T-helper 17 cell (primary cell): ENCODE measurements around the gene FAM53A. TPM values are rescaled to one million over a fixed set of nuclear protein-coding genes. Genes with fewer than 3 reads are reported as not detected.

Source experiments
- ATAC-seq: fragments of 150-1000 bp; cut with Tn5 transposase; 2 replicates; pipeline ENCODE4 v1.10.0; 2021; ENCODE audit warnings: mild to moderate bottlenecking, moderate library complexity
- DNase-seq, 3 donors: peaks; one replicate each; pipeline versions ENCODE4 v3.0.0 to v3.0.0-alpha.2; 2020 to 2021
- H3K9me3 ChIP-seq: one replicate; pipeline ENCODE4 v1.7.0; 2013; ENCODE audit warnings: low read length, mild to moderate bottlenecking; ENCODE audit not compliant: control insufficient read depth, poor library complexity, severe bottlenecking
- H3K27ac Mint-ChIP-seq: one replicate; pipeline ENCODE4 v1.8.0; 2022; ENCODE audit warnings: mild to moderate bottlenecking, moderate library complexity, mixed read lengths
- H3K27me3 Mint-ChIP-seq: one replicate; pipeline ENCODE4 v1.8.0; 2022; ENCODE audit warnings: mixed read lengths
- H3K36me3 Mint-ChIP-seq: one replicate; pipeline ENCODE4 v1.8.0; 2022; ENCODE audit warnings: low read depth, mixed read lengths
- H3K4me1 Mint-ChIP-seq: one replicate; pipeline ENCODE4 v1.8.0; 2022; ENCODE audit warnings: mild to moderate bottlenecking, mixed read lengths
- H3K4me3 Mint-ChIP-seq: one replicate; pipeline ENCODE4 v1.8.0; 2022; ENCODE audit warnings: mild to moderate bottlenecking, moderate library complexity, mixed read lengths
- total RNA-seq, 4 donors: library from RNA in 2 of 4; stranded (reverse) in 2 of 4; gene quantifications; one replicate each; pipeline ENCODE4 v1.2.3 and lab custom pipeline; 2022 to 2026

The FAM53A gene
- total RNA-seq, 2 donors from 2014 or later: 2.4 to 3.1 TPM

- H3K27me3 Mint-ChIP-seq: peaks cover 13% of the 10 kb centered on the region
- no peaks in the 10 kb centered on the region for H3K36me3 Mint-ChIP-seq
- no peaks in the 10 kb centered on the region for H3K9me3 ChIP-seq
- ATAC-seq: no peak
- no peak for DNase-seq
- H3K4me3 Mint-ChIP-seq: no peak overlapping the region
- H3K4me1 Mint-ChIP-seq: no peaks in the 10 kb centered on the region
- no peak overlapping the region for H3K27ac Mint-ChIP-seq
These were observed 53.0 kb downstream of the FAM53A start for GRCh38 chr4:1631136-1631535.

GRCh38 chr4:1630266-1630665 lies 53.8 kb downstream of the FAM53A start:
- DNase-seq: no peak

GRCh38 chr4:1629699-1630083 lies 54.4 kb downstream of the FAM53A start:
- Mint-ChIP-seq H3K36me3 (no peaks in the 10 kb centered on the region), H3K4me3 (no peak overlapping the region), H3K27ac (no peak overlapping the region), H3K27me3 (peaks cover 13% of the 10 kb centered on the region), H3K4me1 (no peaks in the 10 kb centered on the region)
- ATAC-seq (no peak), DNase-seq (no peak)
- H3K9me3 ChIP-seq: no peaks in the 10 kb centered on the region

More at GRCh38 chr4:1630266-1630665, 53.8 kb downstream of the FAM53A start:
- H3K4me1 Mint-ChIP-seq: no peaks in the 10 kb centered on the region
- H3K36me3 Mint-ChIP-seq: no peaks in the 10 kb centered on the region
- H3K27ac Mint-ChIP-seq: no peak overlapping the region
- H3K9me3 ChIP-seq: no peaks in the 10 kb centered on the region
- no peak overlapping the region for H3K4me3 Mint-ChIP-seq
- ATAC-seq: no peak
- peaks cover 13% of the 10 kb centered on the region for H3K27me3 Mint-ChIP-seq

GRCh38 chr4:1628892-1629698 lies 55.0 kb downstream of the FAM53A start:
- peak; percentile 50 to 64 (median 60) for DNase-seq
- no peaks in the 10 kb centered on the region for H3K9me3 ChIP-seq
- H3K27me3 Mint-ChIP-seq: peaks cover 13% of the 10 kb centered on the region
- no peaks in the 10 kb centered on the region for H3K36me3 Mint-ChIP-seq
- H3K4me3 Mint-ChIP-seq: no peak overlapping the region
- H3K4me1 Mint-ChIP-seq: no peaks in the 10 kb centered on the region
- H3K27ac Mint-ChIP-seq: no peak overlapping the region
- peak; percentile 84 for ATAC-seq

GRCh38 chr4:1627417-1628313 lies 56.4 kb downstream of the FAM53A start:
- Mint-ChIP-seq H3K27me3 (peaks cover 5% of the 10 kb centered on the region), H3K27ac (no peak overlapping the region), H3K4me1 (no peaks in the 10 kb centered on the region), H3K36me3 (no peaks in the 10 kb centered on the region), H3K4me3 (no peak overlapping the region)
- H3K9me3 ChIP-seq: no peaks in the 10 kb centered on the region
- DNase-seq (no peak), ATAC-seq (no peak)

GRCh38 chr4:1626941-1627340 lies 57.2 kb downstream of the FAM53A start:
- Mint-ChIP-seq H3K27ac (no peak overlapping the region), H3K27me3 (no peaks in the 10 kb centered on the region), H3K36me3 (no peaks in the 10 kb centered on the region), H3K4me1 (no peaks in the 10 kb centered on the region), H3K4me3 (no peak overlapping the region)
- no peak for ATAC-seq
- DNase-seq: no peak
- no peaks in the 10 kb centered on the region for H3K9me3 ChIP-seq

- no peaks in the 10 kb centered on the region for H3K36me3 Mint-ChIP-seq
- no peak overlapping the region for H3K27ac Mint-ChIP-seq
- no peaks in the 10 kb centered on the region for H3K4me1 Mint-ChIP-seq
- no peaks in the 10 kb centered on the region for H3K9me3 ChIP-seq
- ATAC-seq: no peak
- no peaks in the 10 kb centered on the region for H3K27me3 Mint-ChIP-seq
- H3K4me3 Mint-ChIP-seq: no peak overlapping the region
- DNase-seq: no peak
These were observed 58.0 kb downstream of the FAM53A start for GRCh38 chr4:1626151-1626550.

GRCh38 chr4:1625600-1626138 lies 58.4 kb downstream of the FAM53A start:
- Mint-ChIP-seq H3K27me3 (no peaks in the 10 kb centered on the region), H3K4me3 (no peak overlapping the region), H3K27ac (no peak overlapping the region), H3K36me3 (peaks cover under 1% of the 10 kb centered on the region), H3K4me1 (no peaks in the 10 kb centered on the region)
- DNase-seq (no peak), ATAC-seq (no peak)
- no peaks in the 10 kb centered on the region for H3K9me3 ChIP-seq

GRCh38 chr4:1624519-1624910 lies 59.6 kb downstream of the FAM53A start:
- H3K27me3 Mint-ChIP-seq: no peaks in the 10 kb centered on the region
- DNase-seq (no peak), ATAC-seq (no peak)
- H3K9me3 ChIP-seq: no peaks in the 10 kb centered on the region
- no peak overlapping the region for H3K27ac Mint-ChIP-seq
- H3K4me3 Mint-ChIP-seq: no peak overlapping the region
- peaks cover 5% of the 10 kb centered on the region for H3K36me3 Mint-ChIP-seq
- H3K4me1 Mint-ChIP-seq: peaks cover 5% of the 10 kb centered on the region

- no peaks in the 10 kb centered on the region for H3K27me3 Mint-ChIP-seq
- DNase-seq (no peak), ATAC-seq (no peak)
- H3K4me1 Mint-ChIP-seq: peaks cover 5% of the 10 kb centered on the region
- no peak overlapping the region for H3K4me3 Mint-ChIP-seq
- H3K27ac Mint-ChIP-seq: no peak overlapping the region
- peaks cover 5% of the 10 kb centered on the region for H3K36me3 Mint-ChIP-seq
- H3K9me3 ChIP-seq: no peaks in the 10 kb centered on the region
These were observed 60.1 kb downstream of the FAM53A start for GRCh38 chr4:1623821-1624518.

- H3K4me1 Mint-ChIP-seq: peaks cover 5% of the 10 kb centered on the region
- DNase-seq: no peak
- H3K27me3 Mint-ChIP-seq: no peaks in the 10 kb centered on the region
- H3K9me3 ChIP-seq: no peaks in the 10 kb centered on the region
- peaks cover 5% of the 10 kb centered on the region for H3K36me3 Mint-ChIP-seq
- H3K4me3 Mint-ChIP-seq: no peak overlapping the region
- no peak for ATAC-seq
- no peak overlapping the region for H3K27ac Mint-ChIP-seq
These were observed 60.7 kb downstream of the FAM53A start for GRCh38 chr4:1623400-1623799.

GRCh38 chr4:1622956-1623355 lies 61.2 kb downstream of the FAM53A start:
- no peak overlapping the region for H3K4me3 Mint-ChIP-seq
- ATAC-seq (no peak), DNase-seq (no peak)
- H3K27me3 Mint-ChIP-seq: no peaks in the 10 kb centered on the region
- no peaks in the 10 kb centered on the region for H3K9me3 ChIP-seq
- peaks cover 5% of the 10 kb centered on the region for H3K36me3 Mint-ChIP-seq
- peaks cover 5% of the 10 kb centered on the region for H3K4me1 Mint-ChIP-seq
- no peak overlapping the region for H3K27ac Mint-ChIP-seq

- ATAC-seq (no peak), DNase-seq (no peak)
- Mint-ChIP-seq H3K27me3 (no peaks in the 10 kb centered on the region), H3K4me3 (peak overlapping the region; percentile 45), H3K27ac (no peak overlapping the region), H3K36me3 (peaks cover 5% of the 10 kb centered on the region), H3K4me1 (peaks cover 5% of the 10 kb centered on the region)
- H3K9me3 ChIP-seq: no peaks in the 10 kb centered on the region
These were observed 61.9 kb downstream of the FAM53A start for GRCh38 chr4:1622238-1622637.
